HCT116 (cell line): ENCODE results near the gene ZNF423.

Source experiments
- POLR2AphosphoS5 ChIP-seq: IDR thresholded peaks from 2 replicates; pipeline ENCODE4 v1.6.1; 2011; ENCODE audit warnings: mild to moderate bottlenecking, low read depth, low read length, moderate library complexity
- SIN3A ChIP-seq: IDR thresholded peaks from 2 replicates; pipeline ENCODE4 v1.6.1; 2012; ENCODE audit warnings: low read depth
- ZBTB33 ChIP-seq: IDR thresholded peaks from 2 replicates; pipeline ENCODE4 v1.6.1; 2011; ENCODE audit warnings: mild to moderate bottlenecking, low read length, moderate library complexity; ENCODE audit not compliant: insufficient replicate concordance; ENCODE audit errors: extremely low read depth
- ZFX ChIP-seq: fragments of 450-650 bp; IDR thresholded peaks from 2 replicates; pipeline ENCODE4 v1.6.1; 2017
- ZNF274 ChIP-seq: fragments of 200-500 bp; sonication (Bioruptor generic); IDR thresholded peaks from 2 replicates; pipeline ENCODE4 v1.6.1; 2014; ENCODE audit warnings: mild to moderate bottlenecking, low read depth, low read length, inconsistent platforms

- TF ChIP-seq ZFX: no peak
- no peak for TF ChIP-seq ZBTB33
- TF ChIP-seq POLR2AphosphoS5: no peak
- TF ChIP-seq SIN3A: no peak
- no peak for TF ChIP-seq ZNF274
Observed at GRCh38 chr16:49578018-49578417, 277.9 kb downstream of the ZNF423 start.
